GM21390 (cell line): ENCODE measurements around the gene NKAIN2.
A peak's percentile ranks its signal among the peaks of the same experiment; 100 is the strongest.
"Not testable (repeated sequence)": the region's sequence is repeated elsewhere in the genome, so short reads cannot be mapped to it uniquely, and the experiment has no call there.

Source experiments
- ATAC-seq: cut with Tn5 transposase; IDR thresholded peaks from one replicate; pipeline ENCODE4 v1.9.1; 2021; ENCODE audit not compliant: unreplicated experiment

NKAIN2 gene

DNA sequence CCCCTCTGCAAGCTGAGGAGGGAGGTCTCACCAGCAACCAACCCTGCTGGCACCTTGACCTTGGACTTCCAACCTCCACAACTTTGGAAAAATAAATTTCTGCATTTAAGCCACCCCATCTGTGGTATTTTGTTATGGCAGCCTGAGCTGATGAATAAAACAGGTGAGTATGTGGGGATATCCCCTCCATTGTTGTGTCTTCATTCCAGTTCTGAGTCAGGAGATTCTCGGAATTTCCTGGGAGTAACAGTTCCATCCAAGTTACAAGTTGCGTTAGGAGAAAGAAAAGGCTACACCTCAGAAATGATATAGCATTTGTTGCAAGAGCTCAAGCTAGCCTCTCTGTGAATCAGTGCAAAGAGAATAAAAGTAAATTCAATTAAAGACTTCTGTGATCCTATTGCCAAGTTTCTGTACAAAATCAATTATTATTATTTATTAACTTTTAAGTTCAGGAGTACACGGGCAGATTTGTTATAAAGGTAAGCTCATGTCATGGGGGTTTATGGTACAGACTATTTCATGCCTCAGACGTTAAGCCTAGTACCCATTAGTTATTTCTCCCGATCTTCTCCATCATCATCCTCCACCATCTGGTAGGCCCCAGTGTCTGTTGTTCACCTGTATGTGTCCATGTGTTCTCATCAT lies 153.0 kb downstream of the NKAIN2 start:
- no peak for ATAC-seq

GRCh38 chr6:123962508-123962907 lies 158.8 kb downstream of the NKAIN2 start:
- ATAC-seq: no peak

DNA sequence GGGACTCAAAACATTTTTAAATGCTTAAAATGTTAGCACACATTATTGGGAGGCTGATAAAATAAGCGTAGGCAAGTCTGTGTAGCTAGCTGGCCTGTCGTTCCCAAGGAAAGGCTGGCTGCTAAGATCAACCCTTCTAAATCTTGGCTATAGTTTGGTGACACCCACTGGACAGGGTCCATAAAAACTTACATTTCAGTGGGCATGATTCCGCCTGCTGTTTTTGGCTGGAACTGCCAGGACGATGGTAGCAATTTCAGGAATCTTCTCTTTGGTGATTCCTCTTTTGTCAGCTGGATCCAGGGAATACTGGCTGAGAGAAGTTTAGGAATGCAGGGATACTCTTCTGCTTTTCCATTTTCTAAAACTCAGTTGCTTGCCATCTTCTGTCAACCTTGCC lies 162.2 kb downstream of the NKAIN2 start:
- no peak for ATAC-seq

- no peak for ATAC-seq
These were observed 163.0 kb downstream of the NKAIN2 start for GRCh38 chr6:123966618-123967017.

- ATAC-seq: no peak
These were observed 164.2 kb downstream of the NKAIN2 start for GRCh38 chr6:123967905-123968304.

DNA sequence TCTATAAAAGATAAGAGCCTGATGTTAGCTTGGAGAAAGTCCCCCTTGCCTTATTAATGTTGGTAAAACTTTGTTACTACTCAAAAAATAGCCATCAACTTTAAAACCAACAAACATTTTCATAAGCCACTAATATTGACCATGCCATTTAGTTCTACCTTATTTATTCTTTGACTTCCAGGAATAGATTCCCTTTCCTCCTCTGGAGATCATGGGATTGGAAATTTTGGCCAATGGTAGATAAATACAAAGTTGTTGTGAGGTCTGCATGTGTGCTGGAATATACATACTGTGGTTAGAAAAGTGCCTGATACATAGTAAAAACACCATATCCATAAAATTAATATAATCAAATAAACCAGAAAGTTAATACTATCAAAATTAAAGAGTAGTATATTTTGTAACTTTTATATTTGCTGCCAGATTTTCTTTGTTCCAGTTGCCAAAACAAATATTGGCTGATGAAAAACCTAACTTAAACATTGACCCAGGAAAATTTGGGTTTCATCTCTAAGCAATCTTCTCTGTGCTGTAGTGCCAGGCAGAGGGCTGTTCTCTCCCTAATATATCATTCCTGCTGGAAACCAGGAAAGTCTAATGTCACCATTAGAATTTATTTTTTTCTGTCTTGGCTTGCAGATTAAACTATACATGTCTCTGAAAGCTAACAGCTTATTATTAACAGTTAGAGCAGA lies 169.1 kb downstream of the NKAIN2 start:
- ATAC-seq: no peak

- no peak for ATAC-seq
These were observed 176.6 kb downstream of the NKAIN2 start for GRCh38 chr6:123980311-123980710.

DNA sequence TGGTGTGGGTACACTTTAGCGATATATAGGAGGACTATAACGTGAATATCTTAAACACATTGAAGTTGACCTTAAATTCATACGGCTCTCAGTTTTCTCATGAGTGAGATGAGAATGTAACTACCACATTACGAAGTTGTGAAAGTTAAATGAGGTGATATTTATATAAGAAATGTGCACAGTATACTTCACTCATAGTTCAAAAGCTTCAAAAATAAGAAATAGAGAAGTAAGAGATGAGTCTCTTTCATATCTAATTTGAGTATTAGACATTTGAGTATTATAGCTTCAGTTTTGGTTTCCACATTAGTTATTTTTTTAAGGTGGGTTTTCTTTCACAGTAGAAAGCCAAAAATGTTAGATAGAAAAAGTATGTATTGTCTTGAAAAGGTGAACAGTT lies 183.3 kb downstream of the NKAIN2 start:
- peak; percentile 78 for ATAC-seq

DNA sequence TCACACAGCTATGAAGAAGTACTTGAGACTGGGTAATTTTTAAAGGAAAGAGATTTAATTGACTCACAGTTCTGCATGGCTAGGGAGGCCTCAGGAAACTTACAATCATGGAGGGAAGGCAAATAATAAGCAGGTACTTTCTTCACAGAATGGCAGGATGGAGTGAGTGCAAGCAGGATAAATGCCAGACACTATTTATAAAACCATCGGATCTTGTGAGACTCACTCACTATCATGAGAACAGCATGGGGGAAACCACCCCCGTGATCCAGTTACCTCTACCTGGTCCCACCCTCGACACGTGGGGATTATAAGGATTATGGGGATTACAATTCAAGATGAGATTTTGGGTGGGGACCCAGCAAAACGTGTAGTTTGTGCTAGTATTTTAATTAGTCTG lies 186.3 kb downstream of the NKAIN2 start:
- not testable (repeated sequence) for ATAC-seq

DNA sequence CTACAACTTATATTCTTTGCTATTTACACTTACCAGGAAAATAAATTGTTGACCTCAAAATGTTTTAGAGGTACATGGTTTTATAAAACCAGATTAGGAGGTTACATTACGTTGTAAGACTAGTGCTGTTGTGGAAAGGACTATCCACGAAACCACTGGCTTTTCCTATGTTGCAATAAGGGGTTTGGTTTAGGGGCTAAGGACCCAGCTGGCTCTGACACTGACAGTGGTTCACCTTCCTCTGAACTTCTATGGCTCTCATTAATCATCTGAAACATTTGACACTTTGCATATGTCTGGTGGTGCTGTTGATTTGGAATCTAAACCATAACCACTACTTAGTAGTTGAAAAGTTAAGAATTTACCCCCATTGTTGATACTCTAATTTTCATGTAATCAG lies 186.7 kb downstream of the NKAIN2 start:
- no peak for ATAC-seq

- no peak for ATAC-seq
These were observed 190.5 kb downstream of the NKAIN2 start for GRCh38 chr6:123994168-123994567.

DNA sequence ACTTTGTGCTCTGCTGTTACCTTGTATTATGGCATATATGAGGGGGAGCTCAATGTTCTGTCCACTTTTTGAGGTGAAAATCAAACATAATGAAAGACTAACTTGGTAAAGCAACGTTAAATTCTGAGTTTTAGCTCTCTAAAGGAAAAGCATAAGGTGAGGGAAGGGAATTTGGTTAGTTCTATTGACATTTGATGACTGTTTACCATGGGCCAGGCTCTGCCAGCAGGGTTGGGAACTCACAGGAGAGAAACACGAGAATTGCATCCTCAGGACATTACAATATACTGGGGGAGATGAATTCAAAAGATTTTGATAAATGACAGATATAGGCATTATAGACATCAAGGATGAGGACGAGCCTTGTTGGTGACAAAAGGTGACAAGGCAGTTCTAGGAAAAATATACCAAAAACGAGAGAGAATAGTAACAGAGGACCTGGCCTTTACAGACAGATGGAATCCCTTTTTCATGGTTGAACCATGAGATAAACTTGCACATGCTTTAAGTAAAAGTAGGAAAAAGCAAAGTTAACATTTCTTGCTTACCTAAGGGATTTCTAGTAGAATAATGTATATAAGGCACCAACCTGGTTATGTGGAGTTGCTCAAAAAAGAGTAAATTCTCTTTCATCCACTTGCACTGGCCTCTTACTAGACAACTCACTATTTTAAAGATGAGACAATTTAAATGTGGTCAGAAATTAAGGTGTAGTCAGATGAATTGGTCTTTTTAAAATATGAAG lies 191.4 kb downstream of the NKAIN2 start:
- ATAC-seq: no peak

DNA sequence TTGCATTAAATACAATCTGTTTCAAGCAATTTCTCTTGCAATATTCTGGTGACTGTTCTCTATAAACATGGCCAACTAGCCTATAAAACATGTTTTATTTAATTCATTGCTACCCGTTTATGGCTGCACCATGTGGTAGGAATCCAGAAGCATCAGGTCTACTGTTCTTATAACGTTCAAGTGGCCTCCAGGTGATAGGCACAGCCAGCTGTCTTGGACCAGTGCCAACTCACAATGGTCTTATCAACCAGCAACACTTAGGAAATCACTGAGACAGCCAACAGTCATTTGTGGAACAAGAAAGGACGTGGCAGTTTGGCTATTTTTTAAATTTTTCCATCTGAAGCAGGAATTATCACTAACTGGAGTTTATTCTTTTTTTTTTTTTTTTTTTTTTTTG lies 193.6 kb downstream of the NKAIN2 start:
- no peak for ATAC-seq

- ATAC-seq: no peak
These were observed 198.9 kb downstream of the NKAIN2 start for GRCh38 chr6:124002377-124003081.

DNA sequence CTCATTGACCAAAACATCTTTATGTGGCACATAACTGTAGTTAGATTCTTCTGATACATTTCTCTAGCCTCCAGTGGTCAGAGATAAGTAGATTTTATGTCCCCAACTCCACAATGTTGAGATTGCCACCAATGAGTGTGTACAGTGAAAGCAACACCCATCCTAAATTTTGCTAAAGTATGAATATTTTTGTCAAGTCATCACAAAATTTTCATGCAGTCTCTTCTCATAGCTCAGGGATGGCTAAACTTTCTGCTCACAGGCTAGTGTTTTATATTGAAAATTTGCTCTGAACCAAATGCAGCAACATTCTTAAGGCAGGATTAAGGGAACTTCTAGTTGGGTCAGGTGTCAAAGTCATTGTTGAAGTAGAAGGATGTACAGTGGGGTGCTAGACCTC lies 203.6 kb downstream of the NKAIN2 start:
- ATAC-seq: no peak

GRCh38 chr6:124008000-124008987 lies 204.6 kb downstream of the NKAIN2 start:
- no peak for ATAC-seq

DNA sequence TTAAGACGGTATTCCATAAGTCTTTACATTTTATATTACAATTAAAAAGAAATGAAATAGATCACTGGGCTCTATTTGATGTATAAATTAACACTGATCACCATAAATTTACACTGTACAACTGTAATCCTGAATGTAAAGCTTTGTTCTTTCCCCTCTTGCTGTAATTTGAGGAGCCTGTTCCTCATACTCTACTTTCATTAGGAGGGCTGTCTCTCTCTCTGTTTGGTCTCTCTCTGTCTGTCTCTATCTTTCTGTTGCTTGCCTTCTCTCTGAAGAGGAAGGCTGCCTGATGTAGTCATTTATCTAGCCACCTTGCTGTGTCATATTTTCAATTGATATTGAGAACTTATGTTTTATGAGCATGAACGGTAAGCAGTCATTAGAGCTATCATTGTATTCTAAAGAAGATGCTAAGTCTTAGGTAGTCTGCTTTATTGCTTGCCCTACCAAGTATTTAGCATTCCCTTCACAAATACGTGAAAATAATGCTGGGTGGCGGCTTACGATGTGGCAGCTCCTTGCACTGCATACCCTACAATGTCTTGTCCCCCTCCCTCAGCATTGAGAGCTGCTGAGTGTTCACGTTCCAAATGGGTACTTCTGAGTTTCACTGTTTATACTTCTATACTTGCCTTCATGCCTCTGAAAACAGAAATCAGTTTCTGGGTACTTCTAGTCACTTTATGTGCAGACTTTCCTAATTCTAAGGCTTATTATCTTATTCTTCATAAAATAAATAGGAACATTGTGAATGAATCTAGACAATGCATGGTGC lies 205.5 kb downstream of the NKAIN2 start:
- ATAC-seq: no peak

DNA sequence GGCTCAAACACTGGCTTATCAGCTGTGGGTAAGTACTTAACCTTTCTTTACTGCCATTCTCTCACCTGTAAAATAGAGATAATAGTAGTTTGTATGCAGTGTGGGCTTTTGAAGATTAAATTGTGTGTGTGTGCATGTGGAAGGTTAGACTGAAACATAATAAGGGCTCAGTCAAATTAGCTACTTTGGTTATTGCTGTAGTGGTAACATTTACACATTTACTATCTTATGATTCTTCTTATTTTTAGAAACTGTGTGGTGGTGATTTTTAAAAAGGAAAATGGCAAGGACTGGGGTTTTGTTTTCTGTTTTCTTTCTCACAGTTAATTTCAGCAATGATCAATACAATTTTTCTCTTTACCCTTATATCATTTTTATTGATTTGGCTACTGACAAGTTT lies 206.9 kb downstream of the NKAIN2 start:
- ATAC-seq: no peak

DNA sequence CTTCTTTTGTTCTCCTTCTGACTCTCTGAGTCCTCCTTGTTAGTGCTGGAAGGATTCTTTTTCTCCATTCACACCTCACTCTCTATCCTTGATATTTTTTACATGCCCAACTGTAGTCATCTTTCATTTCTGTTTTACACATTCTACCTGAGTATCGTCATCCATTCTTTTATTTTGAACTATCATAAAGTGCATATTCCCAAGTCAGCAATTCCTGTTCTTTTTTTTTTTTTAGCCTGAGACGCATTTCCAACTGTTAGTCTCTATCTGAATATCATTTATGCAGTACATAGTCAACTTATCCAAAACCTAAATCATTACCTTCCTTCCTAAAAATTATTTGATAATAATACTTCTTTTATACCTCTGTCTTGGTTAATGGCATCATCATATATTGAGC lies 207.5 kb downstream of the NKAIN2 start:
- ATAC-seq: no peak

GRCh38 chr6:124022051-124022450 lies 218.4 kb downstream of the NKAIN2 start:
- ATAC-seq: not testable (repeated sequence)
